SK-N-SH treated with all-trans-retinoic acid at 6 μM for 48 hours (cell line): ENCODE measurements around the gene LCN1.

Experiments
- ATAC-seq: fragments of 200-7000 bp; cut with Tn5 transposase; 3 replicates; pipeline ENCODE4 v1.9.1; 2020; ENCODE audit warnings: mild to moderate bottlenecking, moderate library complexity
- ARNTL ChIP-seq: fragments of 450-650 bp; formaldehyde crosslinking; IDR thresholded peaks from 2 replicates; pipeline ENCODE4 v1.5.0; 2020; ENCODE audit warnings: low read depth, mild to moderate bottlenecking, moderate library complexity, borderline replicate concordance
- BACH2 ChIP-seq: fragments of 250-450 bp; sonication (Bioruptor Pico); IDR thresholded peaks from 2 replicates; pipeline ENCODE4 v1.9.0; 2021; ENCODE audit warnings: mild to moderate bottlenecking, borderline replicate concordance
- ESRRG ChIP-seq: fragments of 250-450 bp; sonication (Bioruptor Pico); IDR thresholded peaks from 2 replicates; pipeline ENCODE4 v1.6.1; 2021; ENCODE audit warnings: mild to moderate bottlenecking
- ISL1 ChIP-seq: fragments of 250-450 bp; sonication (Bioruptor Pico); IDR thresholded peaks from 2 replicates; pipeline ENCODE4 v2.1.2; 2022; ENCODE audit warnings: mild to moderate bottlenecking, moderate library complexity
- OSR1 ChIP-seq: fragments of 250-450 bp; sonication (Bioruptor Pico); IDR thresholded peaks from 2 replicates; pipeline ENCODE4 v1.8.0; 2022; ENCODE audit warnings: moderate library complexity, mild to moderate bottlenecking, inconsistent platforms
- PPARA ChIP-seq: fragments of 250-450 bp; sonication (Bioruptor Pico); IDR thresholded peaks from 2 replicates; pipeline ENCODE4 v1.5.0; 2020; ENCODE audit warnings: mild to moderate bottlenecking, borderline replicate concordance
- RARB ChIP-seq: fragments of 250-450 bp; sonication (Bioruptor Pico); IDR thresholded peaks from 2 replicates; pipeline ENCODE4 v1.8.0; 2021; ENCODE audit warnings: mild to moderate bottlenecking, moderate library complexity
- SNAI2 ChIP-seq: fragments of 250-450 bp; sonication (Bioruptor Pico); IDR thresholded peaks from 2 replicates; pipeline ENCODE4 v1.5.0; 2020; ENCODE audit warnings: mild to moderate bottlenecking, moderate library complexity
- TCF4 ChIP-seq: fragments of 250-450 bp; sonication (Bioruptor Pico); IDR thresholded peaks from 2 replicates; pipeline ENCODE4 v1.8.0; 2021; ENCODE audit warnings: mild to moderate bottlenecking, moderate library complexity, borderline replicate concordance
- TOX ChIP-seq: fragments of 250-450 bp; sonication (Bioruptor Pico); IDR thresholded peaks from 2 replicates; pipeline ENCODE4 v1.8.0; 2021; ENCODE audit warnings: mild to moderate bottlenecking, moderate library complexity, borderline replicate concordance
- ZC3H10 ChIP-seq: fragments of 250-450 bp; sonication (Bioruptor Pico); IDR thresholded peaks from 2 replicates; pipeline ENCODE4 v1.5.1; 2021; ENCODE audit warnings: mild to moderate bottlenecking, moderate library complexity
- ZFP3 ChIP-seq: fragments of 250-450 bp; sonication (Bioruptor Pico); IDR thresholded peaks from 2 replicates; pipeline ENCODE4 v1.5.0; 2020; ENCODE audit warnings: mild to moderate bottlenecking, moderate library complexity
- ZFP30 ChIP-seq: fragments of 450-650 bp; formaldehyde crosslinking; IDR thresholded peaks from 2 replicates; pipeline ENCODE4 v1.5.0; 2022; ENCODE audit warnings: mild to moderate bottlenecking, moderate library complexity
- ZNF565 ChIP-seq: fragments of 450-650 bp; formaldehyde crosslinking; conservative IDR thresholded peaks from 2 replicates; pipeline ENCODE4 v1.5.0; 2020; ENCODE audit warnings: low read depth, mild to moderate bottlenecking, moderate library complexity
- ZNF70 ChIP-seq: fragments of 450-650 bp; formaldehyde crosslinking; IDR thresholded peaks from 2 replicates; pipeline ENCODE4 v1.5.0; 2020; ENCODE audit warnings: mild to moderate bottlenecking, moderate library complexity
- ZNF8 ChIP-seq: fragments of 450-650 bp; formaldehyde crosslinking; IDR thresholded peaks from 2 replicates; pipeline ENCODE4 v1.5.0; 2020; ENCODE audit warnings: mild to moderate bottlenecking, moderate library complexity
- TF ChIP-seq, protein P1 (sequence below): fragments of 250-450 bp; sonication (Bioruptor Pico); IDR thresholded peaks from 2 replicates; pipeline ENCODE4 v1.5.0; 2020; ENCODE audit warnings: mild to moderate bottlenecking, moderate library complexity
- TF ChIP-seq, protein P2 (sequence below): fragments of 250-450 bp; sonication (Bioruptor Pico); IDR thresholded peaks from 2 replicates; pipeline ENCODE4 v1.5.1; 2021; ENCODE audit warnings: mild to moderate bottlenecking, moderate library complexity
- TF ChIP-seq, protein P3 (sequence below): fragments of 250-450 bp; sonication (Bioruptor Pico); IDR thresholded peaks from 2 replicates; pipeline ENCODE4 v1.8.0; 2021; ENCODE audit warnings: low read depth, mild to moderate bottlenecking, moderate library complexity, borderline replicate concordance
- TF ChIP-seq, protein P4 (sequence below): fragments of 250-450 bp; sonication (Bioruptor Pico); IDR thresholded peaks from 2 replicates; pipeline ENCODE4 v1.8.0; 2020; ENCODE audit warnings: mild to moderate bottlenecking, moderate library complexity, borderline replicate concordance

Gene LCN1

DNA sequence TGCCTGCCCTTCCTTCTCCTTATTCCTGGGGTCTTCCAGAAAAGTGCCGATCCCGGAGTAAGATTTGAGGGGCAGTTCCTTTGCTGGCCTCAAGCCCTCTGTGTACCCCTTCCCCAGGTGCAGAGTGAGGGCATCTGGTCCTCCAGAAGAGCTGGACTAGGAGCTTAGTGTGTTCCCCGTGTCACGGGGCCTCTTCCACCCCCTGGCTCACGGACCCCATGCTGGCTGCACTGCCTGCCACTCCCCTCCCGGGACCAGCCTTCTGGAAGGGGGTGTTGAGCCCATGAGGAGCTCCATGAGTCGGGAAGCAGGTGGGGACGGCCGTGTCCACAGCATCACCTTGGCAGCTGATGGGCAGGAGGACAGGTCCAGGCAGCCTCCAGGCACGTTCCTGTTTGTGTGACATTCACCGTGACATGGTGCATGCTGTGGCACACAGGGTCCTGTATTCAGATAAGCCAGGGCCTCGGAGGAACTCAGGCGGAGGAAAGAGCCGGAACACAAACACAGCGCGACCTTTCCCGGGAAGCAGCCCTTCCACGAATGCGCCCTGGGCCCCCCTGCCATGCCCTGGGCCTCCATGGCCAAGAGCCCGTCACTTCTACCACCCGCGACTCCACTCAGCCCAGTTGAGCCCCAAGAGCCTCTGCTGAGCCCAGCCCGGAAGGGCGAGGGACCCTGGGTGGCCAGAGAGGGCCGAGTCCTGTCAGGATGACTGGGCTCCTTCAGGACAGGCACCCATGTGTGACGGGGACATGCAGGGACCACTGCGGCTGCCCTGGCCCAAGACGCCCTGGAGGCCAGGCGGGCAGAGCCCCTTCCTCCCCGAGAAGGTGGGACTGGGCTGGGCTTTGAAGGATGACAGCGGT lies 5.9 kb upstream of the LCN1 start:
- TF ChIP-seq ESRRG (CRISPR knock-in tag) (no peak), OSR1 (CRISPR knock-in tag) (no peak), BACH2 (no peak), ZNF565 (CRISPR knock-in tag) (no peak), ARNTL (CRISPR knock-in tag) (no peak), ZNF8 (CRISPR knock-in tag) (no peak), TOX (CRISPR knock-in tag) (no peak), RARB (CRISPR knock-in tag) (no peak), ZC3H10 (CRISPR knock-in tag) (no peak), ZFP3 (CRISPR knock-in tag) (no peak)
- TF ChIP-seq, protein P1, sequence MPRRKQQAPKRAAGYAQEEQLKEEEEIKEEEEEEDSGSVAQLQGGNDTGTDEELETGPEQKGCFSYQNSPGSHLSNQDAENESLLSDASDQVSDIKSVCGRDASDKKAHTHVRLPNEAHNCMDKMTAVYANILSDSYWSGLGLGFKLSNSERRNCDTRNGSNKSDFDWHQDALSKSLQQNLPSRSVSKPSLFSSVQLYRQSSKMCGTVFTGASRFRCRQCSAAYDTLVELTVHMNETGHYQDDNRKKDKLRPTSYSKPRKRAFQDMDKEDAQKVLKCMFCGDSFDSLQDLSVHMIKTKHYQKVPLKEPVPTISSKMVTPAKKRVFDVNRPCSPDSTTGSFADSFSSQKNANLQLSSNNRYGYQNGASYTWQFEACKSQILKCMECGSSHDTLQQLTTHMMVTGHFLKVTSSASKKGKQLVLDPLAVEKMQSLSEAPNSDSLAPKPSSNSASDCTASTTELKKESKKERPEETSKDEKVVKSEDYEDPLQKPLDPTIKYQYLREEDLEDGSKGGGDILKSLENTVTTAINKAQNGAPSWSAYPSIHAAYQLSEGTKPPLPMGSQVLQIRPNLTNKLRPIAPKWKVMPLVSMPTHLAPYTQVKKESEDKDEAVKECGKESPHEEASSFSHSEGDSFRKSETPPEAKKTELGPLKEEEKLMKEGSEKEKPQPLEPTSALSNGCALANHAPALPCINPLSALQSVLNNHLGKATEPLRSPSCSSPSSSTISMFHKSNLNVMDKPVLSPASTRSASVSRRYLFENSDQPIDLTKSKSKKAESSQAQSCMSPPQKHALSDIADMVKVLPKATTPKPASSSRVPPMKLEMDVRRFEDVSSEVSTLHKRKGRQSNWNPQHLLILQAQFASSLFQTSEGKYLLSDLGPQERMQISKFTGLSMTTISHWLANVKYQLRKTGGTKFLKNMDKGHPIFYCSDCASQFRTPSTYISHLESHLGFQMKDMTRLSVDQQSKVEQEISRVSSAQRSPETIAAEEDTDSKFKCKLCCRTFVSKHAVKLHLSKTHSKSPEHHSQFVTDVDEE (CRISPR knock-in tag): no peak
- TF ChIP-seq, protein P2, sequence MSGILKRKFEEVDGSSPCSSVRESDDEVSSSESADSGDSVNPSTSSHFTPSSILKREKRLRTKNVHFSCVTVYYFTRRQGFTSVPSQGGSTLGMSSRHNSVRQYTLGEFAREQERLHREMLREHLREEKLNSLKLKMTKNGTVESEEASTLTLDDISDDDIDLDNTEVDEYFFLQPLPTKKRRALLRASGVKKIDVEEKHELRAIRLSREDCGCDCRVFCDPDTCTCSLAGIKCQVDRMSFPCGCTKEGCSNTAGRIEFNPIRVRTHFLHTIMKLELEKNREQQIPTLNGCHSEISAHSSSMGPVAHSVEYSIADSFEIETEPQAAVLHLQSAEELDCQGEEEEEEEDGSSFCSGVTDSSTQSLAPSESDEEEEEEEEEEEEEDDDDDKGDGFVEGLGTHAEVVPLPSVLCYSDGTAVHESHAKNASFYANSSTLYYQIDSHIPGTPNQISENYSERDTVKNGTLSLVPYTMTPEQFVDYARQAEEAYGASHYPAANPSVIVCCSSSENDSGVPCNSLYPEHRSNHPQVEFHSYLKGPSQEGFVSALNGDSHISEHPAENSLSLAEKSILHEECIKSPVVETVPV (CRISPR knock-in tag): no peak
- TF ChIP-seq, protein P3, sequence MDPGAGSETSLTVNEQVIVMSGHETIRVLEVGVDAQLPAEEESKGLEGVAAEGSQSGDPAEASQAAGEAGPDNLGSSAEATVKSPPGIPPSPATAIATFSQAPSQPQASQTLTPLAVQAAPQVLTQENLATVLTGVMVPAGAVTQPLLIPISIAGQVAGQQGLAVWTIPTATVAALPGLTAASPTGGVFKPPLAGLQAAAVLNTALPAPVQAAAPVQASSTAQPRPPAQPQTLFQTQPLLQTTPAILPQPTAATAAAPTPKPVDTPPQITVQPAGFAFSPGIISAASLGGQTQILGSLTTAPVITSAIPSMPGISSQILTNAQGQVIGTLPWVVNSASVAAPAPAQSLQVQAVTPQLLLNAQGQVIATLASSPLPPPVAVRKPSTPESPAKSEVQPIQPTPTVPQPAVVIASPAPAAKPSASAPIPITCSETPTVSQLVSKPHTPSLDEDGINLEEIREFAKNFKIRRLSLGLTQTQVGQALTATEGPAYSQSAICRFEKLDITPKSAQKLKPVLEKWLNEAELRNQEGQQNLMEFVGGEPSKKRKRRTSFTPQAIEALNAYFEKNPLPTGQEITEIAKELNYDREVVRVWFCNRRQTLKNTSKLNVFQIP: no peak

DNA sequence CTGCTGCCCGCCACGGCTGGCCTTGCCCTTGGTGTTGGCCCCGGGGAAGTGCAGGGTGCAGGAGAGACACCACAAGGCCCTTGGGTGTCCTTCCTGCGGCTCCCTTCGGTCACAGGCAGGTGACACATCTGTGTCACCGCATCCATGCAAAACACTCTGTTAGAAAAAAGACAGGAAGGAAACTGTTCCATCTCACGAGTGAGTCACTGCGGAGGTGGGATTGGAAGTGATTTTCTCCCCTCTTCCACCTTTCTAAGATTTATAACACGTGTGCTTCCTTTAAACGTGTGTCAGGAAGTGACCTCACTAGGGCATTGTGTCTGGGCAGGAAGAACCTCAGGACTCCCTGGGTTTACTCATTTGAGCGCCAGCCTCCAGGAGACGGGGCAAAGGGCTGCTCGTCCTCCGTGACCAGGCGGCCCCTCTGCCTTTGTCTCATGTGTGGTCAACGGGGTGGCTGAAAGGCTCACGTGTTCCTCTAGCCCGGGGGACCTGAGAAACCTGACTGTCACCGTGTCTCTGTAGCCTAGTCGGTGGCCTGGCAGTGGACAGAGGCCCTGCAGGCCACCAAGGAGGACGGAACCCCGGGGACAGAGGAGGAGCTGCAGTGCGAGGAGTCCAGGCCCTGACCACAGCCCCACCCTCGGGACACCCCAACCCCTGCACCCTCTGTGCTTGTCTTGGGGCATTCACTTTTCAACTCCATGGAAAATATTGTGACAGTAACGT lies 4.9 kb upstream of the LCN1 start:
- TF ChIP-seq ZNF8 (CRISPR knock-in tag) (no peak), TOX (CRISPR knock-in tag) (no peak), BACH2 (no peak), ISL1 (CRISPR knock-in tag) (no peak), ESRRG (CRISPR knock-in tag) (no peak), ZC3H10 (CRISPR knock-in tag) (no peak), ZFP30 (CRISPR knock-in tag) (no peak), PPARA (CRISPR knock-in tag) (no peak), RARB (CRISPR knock-in tag) (no peak), ZNF565 (CRISPR knock-in tag) (no peak)
- TF ChIP-seq, protein P1 (CRISPR knock-in tag): no peak
- TF ChIP-seq, all 23 proteins: peak for 0
- no peak for ATAC-seq

More for the DNA sequence above, 5.9 kb upstream of the LCN1 start:
- no peak for ATAC-seq

DNA sequence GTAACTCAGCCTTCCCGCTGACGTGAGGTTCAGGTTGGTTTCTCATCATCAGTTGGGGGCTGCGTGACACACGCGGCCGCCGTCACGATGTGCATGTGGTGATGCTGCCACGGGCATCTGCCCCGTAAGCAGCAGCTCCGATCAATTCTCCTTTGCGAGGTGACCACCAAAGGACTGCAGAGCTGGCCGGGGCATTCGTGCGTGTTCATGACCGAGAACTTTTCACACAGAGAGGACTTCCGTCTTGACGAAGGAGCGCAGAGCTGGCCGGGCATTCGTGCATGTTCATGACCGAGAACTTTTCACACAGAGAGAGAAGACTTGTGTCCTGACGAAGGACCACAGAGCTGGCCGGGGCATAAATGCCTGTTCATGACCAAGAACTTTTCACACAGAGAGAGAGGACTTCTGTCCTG lies 3.8 kb upstream of the LCN1 start:
- no peak for ATAC-seq
- TF ChIP-seq, protein P2 (CRISPR knock-in tag): no peak
- TF ChIP-seq ZNF70 (CRISPR knock-in tag) (no peak), BACH2 (no peak), ISL1 (CRISPR knock-in tag) (no peak), ZFP3 (CRISPR knock-in tag) (no peak), TOX (CRISPR knock-in tag) (no peak), SNAI2 (CRISPR knock-in tag) (no peak), TCF4 (CRISPR knock-in tag) (no peak), RARB (CRISPR knock-in tag) (no peak)
- TF ChIP-seq, protein P4, sequence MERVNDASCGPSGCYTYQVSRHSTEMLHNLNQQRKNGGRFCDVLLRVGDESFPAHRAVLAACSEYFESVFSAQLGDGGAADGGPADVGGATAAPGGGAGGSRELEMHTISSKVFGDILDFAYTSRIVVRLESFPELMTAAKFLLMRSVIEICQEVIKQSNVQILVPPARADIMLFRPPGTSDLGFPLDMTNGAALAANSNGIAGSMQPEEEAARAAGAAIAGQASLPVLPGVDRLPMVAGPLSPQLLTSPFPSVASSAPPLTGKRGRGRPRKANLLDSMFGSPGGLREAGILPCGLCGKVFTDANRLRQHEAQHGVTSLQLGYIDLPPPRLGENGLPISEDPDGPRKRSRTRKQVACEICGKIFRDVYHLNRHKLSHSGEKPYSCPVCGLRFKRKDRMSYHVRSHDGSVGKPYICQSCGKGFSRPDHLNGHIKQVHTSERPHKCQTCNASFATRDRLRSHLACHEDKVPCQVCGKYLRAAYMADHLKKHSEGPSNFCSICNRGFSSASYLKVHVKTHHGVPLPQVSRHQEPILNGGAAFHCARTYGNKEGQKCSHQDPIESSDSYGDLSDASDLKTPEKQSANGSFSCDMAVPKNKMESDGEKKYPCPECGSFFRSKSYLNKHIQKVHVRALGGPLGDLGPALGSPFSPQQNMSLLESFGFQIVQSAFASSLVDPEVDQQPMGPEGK (CRISPR knock-in tag): no peak
- TF ChIP-seq, protein P3: no peak
